C4-2B (cell line): ENCODE data around the gene PDE4B.
A peak's percentile ranks its signal among the peaks of the same experiment; 100 is the strongest.

Source experiments
- ZFX ChIP-seq: fragments of 450-650 bp; IDR thresholded peaks from 2 replicates; pipeline ENCODE4 v1.6.1; 2017
- TF ChIP-seq, protein P1 (sequence below): fragments of 450-650 bp; conservative IDR thresholded peaks from 2 replicates; pipeline ENCODE4 v1.5.1; 2017; ENCODE audit warnings: mild to moderate bottlenecking

DNA sequence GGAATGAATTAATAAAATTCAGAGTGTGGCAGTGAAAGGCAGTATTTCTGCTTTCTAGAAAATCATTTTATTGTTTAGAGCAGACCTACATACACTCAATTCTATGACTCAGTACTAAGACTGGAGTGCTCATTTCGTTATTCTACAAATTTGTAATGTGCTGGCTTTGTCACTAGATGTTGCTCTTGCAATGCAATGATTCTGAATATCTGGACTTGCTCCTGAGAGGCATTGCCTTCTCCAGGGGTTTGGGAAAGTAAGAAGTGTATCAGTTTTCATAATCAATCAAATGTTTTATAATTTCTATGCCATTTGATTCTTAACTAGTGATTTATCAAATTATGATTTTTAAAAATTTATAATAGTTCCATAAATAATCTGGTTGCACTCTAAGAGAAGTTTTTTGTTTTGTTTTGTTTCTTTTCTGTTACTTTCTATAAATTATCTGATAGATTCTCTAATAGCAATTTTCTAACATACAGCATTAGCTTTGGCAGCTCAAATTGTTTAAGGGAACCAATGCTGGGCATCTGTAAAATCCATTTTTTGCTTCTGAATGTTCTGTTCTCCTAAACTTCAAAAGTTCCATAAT is 460.7 kb downstream of the PDE4B start:
- TF ChIP-seq, protein P1, sequence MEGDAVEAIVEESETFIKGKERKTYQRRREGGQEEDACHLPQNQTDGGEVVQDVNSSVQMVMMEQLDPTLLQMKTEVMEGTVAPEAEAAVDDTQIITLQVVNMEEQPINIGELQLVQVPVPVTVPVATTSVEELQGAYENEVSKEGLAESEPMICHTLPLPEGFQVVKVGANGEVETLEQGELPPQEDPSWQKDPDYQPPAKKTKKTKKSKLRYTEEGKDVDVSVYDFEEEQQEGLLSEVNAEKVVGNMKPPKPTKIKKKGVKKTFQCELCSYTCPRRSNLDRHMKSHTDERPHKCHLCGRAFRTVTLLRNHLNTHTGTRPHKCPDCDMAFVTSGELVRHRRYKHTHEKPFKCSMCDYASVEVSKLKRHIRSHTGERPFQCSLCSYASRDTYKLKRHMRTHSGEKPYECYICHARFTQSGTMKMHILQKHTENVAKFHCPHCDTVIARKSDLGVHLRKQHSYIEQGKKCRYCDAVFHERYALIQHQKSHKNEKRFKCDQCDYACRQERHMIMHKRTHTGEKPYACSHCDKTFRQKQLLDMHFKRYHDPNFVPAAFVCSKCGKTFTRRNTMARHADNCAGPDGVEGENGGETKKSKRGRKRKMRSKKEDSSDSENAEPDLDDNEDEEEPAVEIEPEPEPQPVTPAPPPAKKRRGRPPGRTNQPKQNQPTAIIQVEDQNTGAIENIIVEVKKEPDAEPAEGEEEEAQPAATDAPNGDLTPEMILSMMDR: peak; percentile 88
- TF ChIP-seq ZFX: no peak
